Activated CD4-positive, alpha-beta T cell treated with anti-CD3 and anti-CD28 coated beads, Interleukin-10, Interleukin-2, amounts not matched to agents 100 ng/mL and 50 ng/mL, durations not matched to agents 16 hours and 8 hours (primary cell): ENCODE measurements around the gene C16orf74.

Experiments
- DNase-seq: peaks from one replicate; pipeline ENCODE4 v3.0.0-alpha.2; 2020

Gene C16orf74

DNA sequence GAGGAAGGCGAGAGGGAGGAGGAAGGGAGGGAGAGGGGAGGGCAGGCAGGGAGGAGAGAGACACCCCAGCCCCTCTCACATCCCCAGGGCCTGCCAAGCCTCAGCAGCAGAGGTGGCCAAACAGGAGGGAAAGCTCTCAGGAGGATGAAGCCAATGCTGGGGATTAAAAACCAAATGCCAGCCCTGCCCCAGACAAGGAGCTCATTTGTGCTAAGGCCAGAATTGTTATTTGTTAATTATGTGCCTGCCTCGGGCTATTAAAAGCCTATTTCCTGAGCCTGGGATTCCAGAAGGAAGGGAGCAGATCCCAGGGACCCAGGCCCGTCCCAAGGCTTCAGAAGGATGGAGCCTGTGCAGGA lies 34.2 kb downstream of the C16orf74 start:
- DNase-seq, result no peak

DNA sequence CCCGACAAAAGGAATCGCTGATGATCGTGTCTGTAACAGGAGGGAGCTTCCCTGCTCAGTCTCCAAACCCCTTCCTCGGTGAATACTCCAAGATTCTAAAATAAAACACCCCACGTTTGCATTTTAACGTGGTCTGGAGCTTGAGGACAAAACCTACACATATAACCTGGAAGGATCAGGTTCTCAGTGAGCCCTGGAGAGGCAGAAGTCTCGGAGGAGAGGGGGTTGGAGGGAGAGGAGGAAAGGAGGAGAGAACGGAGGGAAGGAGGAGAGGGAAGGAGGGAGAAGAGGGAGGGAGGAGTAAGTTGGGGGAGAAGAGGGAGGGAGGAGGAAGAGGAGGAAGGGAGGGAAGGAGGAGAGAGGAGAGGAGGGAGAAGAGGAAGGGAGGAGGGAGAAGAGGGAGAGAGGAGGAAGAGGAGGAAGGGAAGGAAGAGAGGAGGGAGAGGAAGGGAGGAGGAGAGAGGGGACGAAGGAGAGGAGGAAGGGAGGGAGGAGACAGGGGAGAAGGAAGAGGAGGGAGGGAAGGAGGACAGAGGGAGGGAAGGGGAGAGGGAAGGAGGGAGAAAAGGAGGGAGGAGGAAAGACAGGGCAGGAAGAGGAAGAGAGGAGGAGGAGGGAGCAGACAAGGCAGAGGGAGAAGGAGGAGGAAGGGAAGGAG lies 34.7 kb downstream of the C16orf74 start:
- no peak for DNase-seq

DNA sequence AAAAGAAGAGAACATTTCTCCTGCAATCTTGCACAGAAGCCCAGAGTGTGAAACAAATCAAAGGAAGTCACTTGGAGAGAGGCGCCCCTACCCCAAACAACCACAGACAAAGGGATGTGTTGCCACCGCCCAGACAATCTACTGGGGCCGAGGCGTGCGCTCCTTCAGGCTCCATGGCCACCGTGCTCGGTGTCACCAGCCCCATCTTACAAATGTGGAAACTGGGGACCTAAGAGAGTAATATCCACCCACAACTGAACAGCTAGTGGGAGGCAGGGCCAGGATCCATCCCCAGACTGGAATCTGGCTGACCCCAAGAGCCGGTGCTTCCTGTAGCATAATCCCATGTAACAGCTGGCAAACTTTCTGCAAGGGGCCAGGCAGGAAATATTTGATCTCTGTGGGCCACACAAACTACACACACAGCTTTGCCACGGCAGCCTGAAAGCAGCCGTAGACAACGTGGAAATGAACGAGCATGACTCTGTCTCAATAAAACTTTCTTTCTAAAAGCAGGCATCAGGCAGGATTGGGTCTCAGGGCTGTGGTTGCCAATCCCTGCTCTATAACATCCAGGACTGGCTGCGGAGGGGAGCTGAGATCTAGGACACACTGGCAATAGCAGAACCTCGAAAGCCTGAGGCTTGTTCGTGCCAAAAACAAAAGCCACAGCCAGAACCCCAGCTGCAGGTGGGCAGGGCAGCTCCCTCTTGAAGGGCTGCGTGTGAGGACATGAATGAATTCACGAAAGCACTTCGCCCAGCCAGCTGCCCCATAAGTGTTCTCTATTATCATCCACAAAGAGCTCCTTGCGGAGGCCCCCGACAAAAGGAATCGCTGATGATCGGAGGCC lies 35.5 kb downstream of the C16orf74 start:
- no peak for DNase-seq

DNA sequence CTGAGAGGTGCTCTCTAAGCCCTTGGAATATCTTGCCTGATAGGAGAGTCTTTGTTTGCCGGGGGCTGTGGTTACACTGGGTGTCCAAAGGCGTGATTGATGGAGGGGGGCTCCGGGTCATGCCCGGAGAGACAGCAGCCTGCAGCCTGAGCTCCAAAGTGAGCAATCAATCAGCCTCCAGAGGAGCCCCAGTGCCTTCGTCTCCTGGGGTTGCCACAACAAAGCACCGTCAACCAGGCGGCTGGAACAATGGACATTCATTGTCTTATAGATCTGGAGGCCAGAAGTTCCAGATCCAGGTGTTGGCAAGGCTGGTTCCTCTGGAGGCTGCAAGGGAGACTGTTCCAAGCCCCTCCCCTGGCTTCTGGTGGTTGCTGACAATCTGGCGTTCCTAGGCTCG lies 38.1 kb downstream of the C16orf74 start:
- DNase-seq, result no peak

DNA sequence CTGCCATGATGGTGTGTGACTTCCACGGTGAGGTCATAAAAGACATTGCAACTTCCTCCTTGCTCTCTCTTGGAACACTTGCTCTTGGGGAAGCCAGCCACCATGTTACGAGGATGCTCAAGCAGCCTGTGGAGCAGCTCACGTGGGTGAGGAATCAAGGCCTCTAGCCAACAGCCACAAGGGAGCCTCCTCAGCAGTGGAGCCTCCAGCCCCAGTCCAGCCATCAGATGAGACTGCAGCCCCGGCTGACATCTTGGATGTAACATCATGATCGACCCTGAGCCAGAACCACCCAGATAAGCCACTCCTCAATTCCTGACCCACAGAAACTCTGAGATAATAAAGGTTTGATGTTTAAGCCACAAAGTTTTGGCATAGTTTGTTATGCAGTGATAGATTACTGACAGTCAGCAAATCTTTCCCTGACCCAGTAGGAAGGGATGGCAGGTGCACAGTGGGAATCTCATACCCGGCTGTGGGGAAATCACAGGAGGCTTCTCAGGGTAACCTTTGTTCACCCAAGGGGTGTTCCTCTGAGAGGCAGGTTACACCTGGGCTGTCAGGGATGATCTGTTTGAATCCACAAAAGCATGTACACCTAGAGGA lies 38.8 kb downstream of the C16orf74 start:
- DNase-seq, result no peak

DNA sequence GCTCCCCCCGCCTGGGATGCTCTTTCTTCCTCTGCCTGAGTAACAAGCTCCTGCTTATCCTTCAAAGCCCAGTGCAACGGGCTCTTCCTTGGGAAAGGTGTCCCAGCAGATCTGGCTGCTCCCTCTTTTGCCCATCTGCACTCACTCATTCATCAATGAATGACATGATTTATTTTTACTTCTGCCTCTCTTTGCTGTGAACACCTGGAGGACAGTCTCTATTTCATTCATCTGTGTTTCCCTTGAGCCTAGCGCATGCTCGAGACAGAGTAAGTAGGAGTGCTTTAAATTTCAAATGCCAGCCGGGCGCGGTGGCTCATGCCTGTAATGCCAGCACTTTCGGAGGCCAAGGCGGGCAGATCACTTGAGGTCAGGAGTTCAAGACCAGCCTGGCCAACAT lies 40.2 kb downstream of the C16orf74 start:
- no peak for DNase-seq

DNA sequence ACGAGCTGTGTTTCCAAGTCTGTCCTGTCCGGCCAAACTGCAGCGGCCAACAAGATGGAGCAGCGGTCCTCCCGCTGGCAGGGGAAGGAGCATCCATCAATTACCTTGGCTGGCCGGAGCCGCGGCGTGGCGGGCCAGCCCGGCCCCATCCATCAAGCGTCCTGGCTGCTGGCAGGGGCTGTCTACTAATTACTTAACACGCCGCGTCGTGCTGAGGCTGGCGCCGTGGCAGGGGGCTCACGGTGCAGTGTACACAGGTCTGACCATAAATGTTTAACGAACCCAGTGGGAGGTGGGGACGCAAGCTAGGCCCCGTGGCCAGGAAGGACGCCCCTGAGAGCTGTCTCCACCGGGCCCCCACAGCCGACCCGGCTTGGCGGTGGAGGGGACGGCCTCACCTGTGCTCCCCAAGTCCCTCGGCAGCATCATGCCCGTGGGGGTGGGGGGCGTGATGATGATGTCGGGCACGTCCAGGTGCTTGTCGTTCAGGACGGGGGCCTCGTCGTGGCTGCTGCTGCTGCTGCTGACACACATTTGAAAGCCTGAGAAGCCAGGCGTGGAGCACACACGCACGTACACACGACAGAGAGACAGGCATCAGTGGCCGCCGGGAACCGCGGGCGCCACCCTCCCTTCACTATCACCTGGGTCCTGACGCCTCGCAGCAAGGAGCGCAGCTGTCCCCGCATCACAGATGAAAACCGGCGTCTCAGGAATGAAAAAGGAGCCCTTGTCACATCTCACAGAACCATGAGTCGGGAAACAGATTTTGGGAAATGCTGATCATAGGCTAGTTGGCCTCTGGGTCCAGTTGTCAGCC lies 40.9 kb downstream of the C16orf74 start:
- DNase-seq, result no peak

DNA sequence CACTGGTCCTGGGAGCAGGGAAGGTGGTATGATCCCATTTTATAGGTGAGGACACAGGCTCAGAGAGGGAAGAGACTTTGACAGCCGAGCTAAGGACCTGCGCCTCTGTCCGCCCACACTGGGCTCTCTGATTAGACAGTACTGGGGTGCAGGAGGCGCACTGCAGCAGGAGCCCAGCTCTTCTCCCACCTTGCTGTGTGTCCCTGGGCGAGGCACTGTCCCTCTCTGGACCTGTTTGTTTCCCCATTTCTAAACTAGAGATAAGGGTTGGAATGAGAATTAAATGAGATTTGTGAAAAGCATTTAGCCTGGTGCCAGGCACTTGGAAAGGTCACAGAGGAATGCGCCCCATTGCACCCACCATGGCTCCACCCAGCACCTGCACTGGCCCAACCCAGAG lies 42.6 kb downstream of the C16orf74 start:
- no peak for DNase-seq

DNA sequence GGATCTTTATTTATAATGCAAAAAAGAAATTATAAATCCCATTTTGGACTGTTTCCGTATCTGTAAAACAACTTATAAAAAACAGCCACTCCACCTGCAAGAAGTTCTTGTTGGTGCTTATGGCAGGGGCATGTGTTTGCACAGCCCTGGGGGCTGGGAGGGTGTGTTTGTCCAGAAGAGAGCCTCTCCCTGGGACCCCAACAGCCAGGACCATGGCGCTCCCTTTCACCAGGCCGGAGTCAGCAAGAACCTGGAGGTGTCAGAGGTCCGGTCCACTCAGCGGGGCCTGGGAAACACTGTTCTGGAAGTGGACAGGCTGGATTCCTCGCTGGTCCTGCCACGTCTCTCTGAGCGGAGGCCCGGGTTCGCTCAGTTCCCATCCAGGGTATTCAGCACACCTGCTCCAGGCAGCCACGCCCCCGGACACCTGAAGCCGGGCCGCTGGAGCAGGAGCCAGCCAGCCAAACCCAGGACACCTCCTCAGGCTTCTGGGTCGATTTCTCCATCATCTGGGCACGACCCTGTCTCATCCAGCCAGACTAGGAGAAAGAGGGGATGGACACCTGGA lies 43.3 kb downstream of the C16orf74 start:
- DNase-seq, result no peak

DNA sequence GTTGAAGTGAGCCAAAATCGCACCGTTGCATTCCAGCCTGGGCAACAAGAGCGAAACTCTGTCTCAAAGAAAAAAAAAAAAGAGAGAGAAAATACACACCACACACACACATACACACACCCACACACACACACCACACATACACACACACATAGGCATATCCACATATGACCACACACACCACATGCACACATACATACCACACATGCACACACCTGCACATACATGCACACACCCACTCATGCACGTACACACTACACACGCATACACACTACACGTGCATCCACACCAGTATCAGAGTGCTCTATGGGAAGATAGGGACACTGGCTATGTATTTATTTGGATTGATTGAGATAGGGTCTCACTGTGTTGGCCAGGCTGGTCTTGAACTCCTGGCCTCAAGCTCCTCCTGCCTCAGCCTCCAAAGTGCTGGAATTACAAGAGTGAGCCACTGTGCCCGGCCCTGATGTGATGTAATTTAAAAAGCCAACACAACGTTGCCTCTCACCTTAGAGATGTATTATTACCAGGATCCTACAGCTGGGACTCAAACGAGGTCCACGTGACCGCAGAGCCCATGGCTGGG lies 44.4 kb downstream of the C16orf74 start:
- no peak for DNase-seq

DNA sequence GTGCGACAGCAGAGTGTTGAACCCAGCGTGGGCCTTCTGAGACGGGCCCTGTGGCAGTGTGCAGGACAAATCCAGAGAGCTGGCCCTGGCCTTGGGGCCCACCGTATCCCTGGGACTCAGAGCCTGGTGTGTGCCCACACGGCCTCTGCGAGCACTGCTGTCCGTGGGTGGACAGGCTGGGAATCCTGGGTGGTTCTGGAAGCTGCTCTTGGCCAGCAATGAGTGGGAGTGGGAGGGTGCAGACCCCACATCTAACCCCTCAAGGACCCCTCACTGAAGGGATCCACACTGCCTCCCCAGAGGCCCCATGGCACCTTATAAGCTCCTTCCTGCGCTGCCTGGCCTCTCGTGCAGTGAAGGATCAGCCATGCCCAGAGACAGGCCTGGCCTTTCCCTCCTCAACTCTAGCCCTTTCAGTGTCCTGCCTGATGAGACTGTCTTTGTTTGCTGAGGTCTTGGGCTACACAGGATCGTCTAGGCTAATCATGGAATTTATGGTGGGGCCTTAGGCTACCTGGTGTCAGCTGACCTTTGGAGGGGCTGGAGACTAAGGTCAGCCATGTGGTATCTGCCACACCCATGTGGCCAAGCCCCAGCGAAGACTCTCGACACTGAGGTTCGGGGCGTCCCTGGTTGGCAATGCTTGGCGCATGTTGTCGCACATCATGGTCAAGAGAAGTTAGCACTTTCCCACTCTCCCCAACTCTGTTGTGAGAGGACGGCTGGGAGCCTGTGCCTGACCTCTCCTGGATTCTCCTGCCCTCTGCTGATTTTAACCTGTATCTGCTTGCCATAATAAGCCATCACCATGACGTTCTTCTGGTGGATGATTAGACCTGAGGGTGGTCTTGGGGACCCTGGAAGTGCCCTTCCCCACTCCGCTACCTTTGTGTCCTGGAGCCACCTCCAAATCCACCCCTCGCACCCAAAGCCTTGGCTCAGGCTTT lies 45.7 kb downstream of the C16orf74 start:
- DNase-seq, result no peak

DNA sequence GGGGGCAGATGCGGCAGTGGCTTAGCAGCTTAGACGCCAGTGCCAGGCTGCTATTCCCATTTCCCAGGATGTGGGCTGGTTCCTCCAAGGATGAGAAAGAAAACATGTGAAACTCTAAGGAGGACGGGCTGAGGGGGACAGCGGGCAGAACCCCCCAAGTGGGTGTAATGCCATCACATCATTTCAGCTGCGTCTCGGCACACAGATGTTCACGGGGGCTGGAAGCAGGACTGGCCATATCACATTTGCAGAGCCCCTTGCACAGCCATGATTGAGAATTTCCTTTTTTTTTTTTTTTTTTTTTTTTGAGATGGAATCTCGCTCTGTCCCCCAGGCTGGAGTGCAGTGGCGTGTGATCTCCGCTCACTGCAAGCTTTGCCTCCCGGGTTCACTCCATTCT lies 46.9 kb downstream of the C16orf74 start:
- no peak for DNase-seq

DNA sequence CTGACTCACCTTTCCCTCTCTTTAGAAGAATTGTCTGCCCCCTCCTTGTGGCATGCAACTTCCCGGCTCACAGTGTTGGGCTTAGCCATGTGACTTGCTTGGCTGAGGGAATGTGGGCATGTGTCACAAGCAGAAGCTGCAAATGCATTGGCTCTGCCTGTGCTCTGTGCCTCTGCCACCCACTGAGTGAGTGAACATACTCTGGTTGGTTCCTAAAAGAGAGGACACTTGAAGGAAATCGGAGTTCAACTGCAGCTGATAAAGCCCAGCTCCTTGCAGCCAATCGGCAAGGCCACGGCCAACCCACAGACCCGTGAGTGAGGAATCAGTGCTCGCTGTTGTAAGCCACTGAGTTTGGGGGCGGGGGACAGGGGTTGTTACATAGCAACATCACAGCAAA lies 51.3 kb downstream of the C16orf74 start:
- DNase-seq, result no peak

DNA sequence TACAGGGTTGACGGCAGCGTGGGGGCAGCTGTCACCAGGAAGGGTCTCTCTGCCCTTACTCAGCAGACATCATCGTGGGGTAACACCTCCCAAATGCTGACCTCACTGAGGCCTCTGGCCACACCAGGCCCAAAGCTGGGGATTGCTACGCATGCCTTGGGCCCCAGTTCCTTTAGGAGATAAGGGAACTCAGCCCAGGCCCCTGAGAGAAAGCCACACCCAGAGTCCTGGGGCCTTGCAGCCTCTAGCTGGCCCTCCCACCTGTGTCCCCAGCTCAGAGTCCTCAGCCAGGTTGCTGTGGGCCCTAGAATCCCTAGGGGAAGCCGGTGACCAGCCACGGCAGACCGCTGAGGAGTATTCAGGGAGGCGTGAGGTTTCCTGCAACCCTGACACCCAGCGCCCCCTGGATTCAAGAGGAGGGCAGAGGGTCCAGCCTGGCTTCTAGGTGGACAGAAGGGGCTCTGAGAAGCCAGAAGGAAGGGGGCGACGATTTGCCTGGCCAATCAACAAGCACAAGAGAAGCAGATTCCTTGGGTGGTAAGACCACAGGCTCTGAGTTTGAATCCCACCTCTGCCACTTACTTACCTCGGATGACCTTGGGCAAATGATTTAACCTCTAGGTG lies 51.8 kb downstream of the C16orf74 start:
- no peak for DNase-seq

DNA sequence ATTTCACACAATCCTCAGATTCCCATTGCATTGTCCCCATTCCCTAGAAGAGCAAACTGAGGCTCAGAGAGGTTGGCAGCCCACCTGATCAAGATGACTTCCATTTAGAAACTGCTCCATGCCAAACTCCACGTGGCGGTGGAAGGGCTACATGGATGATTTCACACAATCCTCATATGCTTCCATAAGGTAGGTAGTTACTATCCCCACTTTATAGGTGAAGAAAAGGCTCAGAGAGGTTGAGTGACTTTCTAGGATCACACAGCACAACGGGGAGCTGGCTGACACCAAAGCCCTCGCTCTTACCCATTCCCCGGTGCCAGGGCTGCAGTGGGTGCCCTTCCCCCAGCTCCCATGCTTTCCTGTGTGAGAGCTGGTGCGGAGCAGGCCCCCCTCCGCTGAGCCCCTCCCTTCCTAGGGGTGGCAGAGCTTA lies 52.4 kb downstream of the C16orf74 start:
- no peak for DNase-seq

DNA sequence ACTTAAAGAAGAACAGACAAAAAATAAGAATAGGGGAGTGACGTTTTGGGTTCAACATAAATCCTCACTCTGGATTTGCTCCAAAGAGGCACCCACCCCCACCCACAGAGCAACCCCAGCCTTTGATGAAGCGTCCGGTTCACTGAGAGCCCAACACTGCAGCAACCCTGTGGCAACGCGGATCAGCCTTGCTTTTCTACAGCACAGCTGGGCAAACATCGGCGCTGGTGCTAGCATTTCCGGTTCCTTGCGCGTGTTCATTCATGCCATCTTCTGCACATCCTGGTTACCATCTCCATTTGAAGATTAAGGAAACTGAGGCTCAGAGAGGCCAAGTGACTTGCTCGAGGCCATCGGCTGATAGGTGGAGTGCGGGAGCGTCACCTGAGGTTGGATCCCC lies 53.5 kb downstream of the C16orf74 start:
- no peak for DNase-seq

DNA sequence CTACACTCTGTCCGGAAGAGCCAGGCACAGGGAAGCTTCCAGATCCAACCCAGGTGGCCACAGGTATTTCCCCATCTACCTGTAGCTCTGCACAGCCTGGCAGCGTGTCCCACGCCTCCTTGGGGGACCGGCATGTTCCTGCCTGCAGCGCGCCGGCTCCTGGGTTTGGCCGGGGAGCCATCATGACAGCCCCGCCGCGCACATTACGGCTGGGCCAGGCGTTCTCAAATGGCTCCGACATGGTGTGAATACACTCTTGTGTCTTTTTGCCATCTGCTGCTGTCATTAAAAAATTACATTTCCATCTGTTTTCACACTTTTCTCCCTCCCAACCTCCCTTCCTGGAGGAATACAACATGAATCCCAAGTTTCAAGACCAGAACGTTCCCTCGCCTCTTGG lies 54.1 kb downstream of the C16orf74 start:
- DNase-seq, result no peak

DNA sequence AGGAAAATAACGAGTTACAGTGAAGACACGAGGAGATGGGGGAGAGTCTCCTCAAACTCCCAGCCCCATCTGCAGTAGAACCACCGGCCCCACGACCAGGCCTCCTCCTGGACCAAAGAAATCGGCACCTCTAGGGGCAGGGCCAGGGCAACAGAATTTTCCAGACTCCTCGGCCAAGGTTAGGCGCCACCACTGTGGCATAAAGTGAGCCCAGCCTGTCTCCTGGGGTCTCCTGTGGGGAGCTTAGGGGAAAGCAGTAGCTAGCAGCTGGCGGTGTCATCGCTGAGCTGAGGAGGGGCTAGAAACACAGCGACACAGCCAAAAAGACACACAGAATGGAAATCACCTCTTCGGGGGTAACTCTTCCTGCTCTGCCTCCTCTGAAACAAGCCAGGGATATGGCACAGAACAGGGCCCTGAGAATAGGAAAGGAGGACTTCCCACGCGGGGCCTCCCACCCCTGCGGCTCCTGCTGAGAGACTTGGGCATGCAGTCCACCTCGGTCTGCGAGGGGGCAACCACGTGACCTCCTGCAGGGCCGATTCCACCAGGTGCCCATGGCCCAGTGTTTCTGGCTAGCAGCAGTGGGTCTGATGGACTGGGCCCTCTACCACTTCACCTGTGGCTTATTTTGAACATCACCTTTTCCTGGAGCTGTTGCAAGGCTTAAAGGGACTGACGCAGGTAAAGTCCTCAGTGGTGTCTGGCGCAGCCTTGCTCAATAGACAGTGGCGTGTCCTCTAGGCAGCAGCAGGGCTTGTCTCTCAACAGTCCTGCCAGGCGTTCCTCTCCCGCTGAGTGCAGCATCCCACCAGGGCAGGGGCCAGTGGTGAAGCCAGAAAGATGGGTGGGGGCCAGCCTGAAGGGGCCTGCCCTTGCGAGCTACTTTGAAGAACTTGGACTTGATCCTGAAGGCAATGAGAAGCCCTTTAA lies 55.4 kb downstream of the C16orf74 start:
- DNase-seq, result no peak

DNA sequence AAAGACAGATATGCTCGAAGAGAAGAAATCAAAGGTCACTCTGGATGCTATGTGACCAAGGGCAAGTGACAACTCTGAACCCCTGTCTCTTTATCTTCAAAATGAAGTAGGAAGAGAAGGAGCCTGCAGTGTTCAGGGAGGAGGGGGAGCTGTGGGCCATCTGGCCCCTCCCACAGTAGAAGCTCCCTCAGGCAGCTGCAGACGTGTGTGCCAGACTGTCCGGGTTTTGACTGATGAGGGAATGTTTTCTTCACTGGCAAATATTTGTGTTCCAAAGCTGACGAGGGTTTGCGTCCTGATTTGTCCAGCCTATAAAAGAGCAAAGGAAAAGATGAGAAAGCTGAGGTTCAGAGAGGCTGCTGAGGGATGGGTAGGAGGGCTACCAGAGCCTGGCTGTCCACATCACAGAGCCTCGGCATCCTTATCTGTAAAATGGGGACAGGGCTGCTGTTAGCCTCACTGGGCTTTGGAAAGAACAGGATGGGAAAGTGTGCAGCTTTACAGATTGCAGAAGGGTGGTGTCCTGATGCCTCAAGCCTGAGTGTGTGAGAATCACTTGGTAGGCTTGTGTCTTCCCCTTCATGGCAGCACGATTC lies 60.3 kb downstream of the C16orf74 start:
- no peak for DNase-seq
